Natural killer cell (primary cell): Measurements from ENCODE around the gene KNDC1. TPM values are rescaled to one million over a fixed set of nuclear protein-coding genes. Genes with fewer than 3 reads are reported as not detected.

Experiments
- ATAC-seq, 3 donors: fragments of 150-1000 bp in 2 of 3; fragments of 200-7000 bp in 1 of 3; cut with Tn5 transposase; 1 replicate in 1 of 3; 2 replicates in 2 of 3; pipeline ENCODE4 v1.10.0; 2021; ENCODE audit warnings: mild to moderate bottlenecking in 2 of 3, moderate library complexity in 2 of 3
- DNase-seq, 2 donors: peaks; one replicate each; pipeline versions ENCODE4 v3.0.0 to v3.0.0-alpha.2; 2013 to 2021; ENCODE audit warnings: mixed read lengths in 1 of 2
- H3K27ac ChIP-seq: one replicate; pipeline ENCODE4 v1.5.1; 2013; ENCODE audit warnings: mild to moderate bottlenecking, low read length
- H3K27me3 ChIP-seq: one replicate; pipeline ENCODE4 v1.6.1; 2013; ENCODE audit warnings: low read length; ENCODE audit not compliant: control insufficient read depth, insufficient read depth
- H3K36me3 ChIP-seq: one replicate; pipeline ENCODE4 v1.6.1; 2013; ENCODE audit warnings: low read length; ENCODE audit not compliant: control insufficient read depth, insufficient read depth
- H3K4me1 ChIP-seq: one replicate; pipeline ENCODE4 v1.6.1; 2013; ENCODE audit warnings: low read length; ENCODE audit not compliant: control insufficient read depth, insufficient read depth
- H3K4me3 ChIP-seq: one replicate; pipeline ENCODE4 v1.5.1; 2013; ENCODE audit warnings: low read length
- H3K9me3 ChIP-seq: one replicate; pipeline ENCODE4 v1.6.1; 2013; ENCODE audit warnings: low read length; ENCODE audit not compliant: control insufficient read depth, insufficient read depth
- H3K27ac Mint-ChIP-seq, 2 donors: one replicate each; pipeline ENCODE4 v1.8.0; 2022; ENCODE audit warnings: mild to moderate bottlenecking in 2 of 2, mixed read lengths in 2 of 2, moderate library complexity in 1 of 2
- H3K27me3 Mint-ChIP-seq, 2 donors: one replicate each; pipeline ENCODE4 v1.8.0; 2022; ENCODE audit warnings: low read depth in 2 of 2, mixed read lengths in 2 of 2
- H3K36me3 Mint-ChIP-seq: one replicate; pipeline ENCODE4 v1.8.0; 2022; ENCODE audit warnings: mixed read lengths
- H3K4me1 Mint-ChIP-seq, 2 donors: one replicate each; pipeline ENCODE4 v1.8.0; 2022; ENCODE audit warnings: mixed read lengths in 2 of 2
- H3K4me3 Mint-ChIP-seq: one replicate; pipeline ENCODE4 v1.8.0; 2022; ENCODE audit warnings: mild to moderate bottlenecking, moderate library complexity, mixed read lengths
- H3K9me3 Mint-ChIP-seq, 2 donors: one replicate each; pipeline ENCODE4 v1.8.0; 2022; ENCODE audit warnings: mixed read lengths in 2 of 2
- CTCF ChIP-seq: fragments of 200-600 bp; IDR thresholded peaks from one replicate; pipeline ENCODE4 v1.8.0; 2022; ENCODE audit warnings: antibody characterized with exemption
- WGBS: methylation state at CpG from one replicate; pipeline ENCODE4 v1.1.7; 2013; ENCODE audit warnings: missing lambda C conversion rate; ENCODE audit not compliant: insufficient coverage; 5-methylcytosine and 5-hydroxymethylcytosine counted together
- intact Hi-C: fragments of 100-400 bp; cut with micrococcal nuclease; formaldehyde crosslinking; loops from one replicate; pipeline ENCODE4 v1.14.2; 2022
- total RNA-seq, 4 donors: library from RNA; stranded (reverse); fragments of 120-200 nt in 1 of 4; gene quantifications; one replicate each; pipeline versions ENCODE4 v1.2.3 to v1.2.4, GENCODE V29; 2013 to 2022

KNDC1 gene
- total RNA-seq, 3 donors from 2014 or later (not counting 1 experiment from before 2014, with no cell fraction given) = 2.1 to 5.9 TPM; not detected in 1

GRCh38 chr10:133189726-133190125, 29.7 kb downstream of the KNDC1 start:
- no peak for ATAC-seq
- no peak for TF ChIP-seq CTCF

GRCh38 chr10:133190225-133190624, 30.2 kb downstream of the KNDC1 start:
- DNase-seq (no peak), ATAC-seq (no peak)
- peaks cover 0 to 10% of the 10 kb centered on the region in 2 donors for H3K27me3 Mint-ChIP-seq
- no peak overlapping the region for H3K27ac Mint-ChIP-seq
- 93% methylated on average over 10 of the region's 10 CpGs for WGBS
- no peak overlapping the region for H3K4me3 ChIP-seq
- H3K4me1 ChIP-seq = no peaks in the 10 kb centered on the region
- H3K9me3 ChIP-seq = no peaks in the 10 kb centered on the region
- intact Hi-C loops = no loop called here
- no peak for TF ChIP-seq CTCF
- H3K4me1 Mint-ChIP-seq = no peaks in the 10 kb centered on the region
- no peaks in the 10 kb centered on the region for H3K36me3 ChIP-seq
- no peaks in the 10 kb centered on the region for H3K36me3 Mint-ChIP-seq
- no peak overlapping the region for H3K27ac ChIP-seq
- no peaks in the 10 kb centered on the region for H3K27me3 ChIP-seq
- H3K4me3 Mint-ChIP-seq = no peak overlapping the region
- peaks cover 0 to 6% of the 10 kb centered on the region in 2 donors for H3K9me3 Mint-ChIP-seq

More at GRCh38 chr10:133189726-133190125, 29.7 kb downstream of the KNDC1 start:
- intact Hi-C loops = no loop called here
- no peaks in the 10 kb centered on the region for H3K9me3 ChIP-seq
- no peaks in the 10 kb centered on the region for H3K27me3 ChIP-seq
- H3K27me3 Mint-ChIP-seq = peaks cover 0 to 7% of the 10 kb centered on the region in 2 donors
- peaks cover 0 to 6% of the 10 kb centered on the region in 2 donors for H3K9me3 Mint-ChIP-seq
- no peak for DNase-seq
- H3K36me3 Mint-ChIP-seq = no peaks in the 10 kb centered on the region
- H3K4me1 Mint-ChIP-seq = no peaks in the 10 kb centered on the region
- no peaks in the 10 kb centered on the region for H3K4me1 ChIP-seq
- no peaks in the 10 kb centered on the region for H3K36me3 ChIP-seq
- WGBS = 86% methylated on average over 14 of the region's 14 CpGs
- no peak overlapping the region for H3K27ac ChIP-seq
- no peak overlapping the region for H3K4me3 Mint-ChIP-seq
- H3K4me3 ChIP-seq = no peak overlapping the region
- no peak overlapping the region for H3K27ac Mint-ChIP-seq

GRCh38 chr10:133191651-133192050, 31.6 kb downstream of the KNDC1 start:
- intact Hi-C loops = no loop called here
- no peak overlapping the region for H3K27ac ChIP-seq
- Mint-ChIP-seq H3K4me3 (no peak overlapping the region), H3K9me3 (peaks cover 0 to 6% of the 10 kb centered on the region in 2 donors), H3K4me1 (no peaks in the 10 kb centered on the region), H3K27me3 (peaks cover 0 to 10% of the 10 kb centered on the region in 2 donors), H3K27ac (no peak overlapping the region), H3K36me3 (no peaks in the 10 kb centered on the region)
- H3K4me3 ChIP-seq = no peak overlapping the region
- 80% methylated on average over 4 of the region's 4 CpGs for WGBS
- no peak for TF ChIP-seq CTCF
- ATAC-seq (no peak), DNase-seq (no peak)
- H3K27me3 ChIP-seq = no peaks in the 10 kb centered on the region
- H3K9me3 ChIP-seq = no peaks in the 10 kb centered on the region
- no peaks in the 10 kb centered on the region for H3K36me3 ChIP-seq
- H3K4me1 ChIP-seq = no peaks in the 10 kb centered on the region

GRCh38 chr10:133194151-133194550, 34.1 kb downstream of the KNDC1 start:
- Histone ChIP-seq H3K27me3 (no peaks in the 10 kb centered on the region), H3K27ac (no peak overlapping the region), H3K4me3 (no peak overlapping the region), H3K4me1 (no peaks in the 10 kb centered on the region), H3K36me3 (no peaks in the 10 kb centered on the region), H3K9me3 (no peaks in the 10 kb centered on the region)
- TF ChIP-seq CTCF = no peak
- no peak for ATAC-seq
- 94% methylated on average over 3 of the region's 4 CpGs for WGBS
- Mint-ChIP-seq H3K36me3 (no peaks in the 10 kb centered on the region), H3K27ac (no peak overlapping the region), H3K4me1 (no peaks in the 10 kb centered on the region), H3K4me3 (no peak overlapping the region), H3K9me3 (peaks cover 0 to 6% of the 10 kb centered on the region in 2 donors), H3K27me3 (peaks cover 0 to 10% of the 10 kb centered on the region in 2 donors)
- intact Hi-C loops = no loop called here
- no peak for DNase-seq
